ENCODE results near the gene RAG1. TPM values are rescaled to one million over a fixed set of nuclear protein-coding genes. Genes with fewer than 3 reads are reported as not detected.

The RAG1 gene
- total RNA-seq (2022) (0.16 and 0.56 TPM in 2 replicates), Bru-seq, nascent RNA (percentile 24 among the genes with signal in this experiment), BruChase-seq, experiment 1, labeled RNA remaining after a 6-hour chase (percentile 33 among the genes with signal in this experiment), BruChase-seq, experiment 2, labeled RNA remaining after a 2-hour chase (percentile 33 among the genes with signal in this experiment)
- long read RNA-seq, result 0 reads

GRCh38 chr11:36567694-36568093 lies at the start of gene RAG1:
RAG1 (plus strand) TSS chr11:36568007; CDS start chr11:36573305, 5,298 bp downstream.
- intact Hi-C loops (cut with micrococcal nuclease), result no loop called here
- H3K4me1 Mint-ChIP-seq (ENCODE audit: insufficient read depth, unreplicated experiment), result no peaks in the 10 kb centered on the region
- ChIA-PET POLR2A (no interaction called here), CTCF (interaction anchor here (0.6 to 6.7 kb wide), 6 partner anchors 56 to 182 kb away, joined by 3 to 173 read pairs (median 4); no protein-coding TSS in a partner anchor)
- no peaks in the 10 kb centered on the region for H3K9me3 Mint-ChIP-seq (ENCODE audit: unreplicated experiment)
- BruUV-seq (replicated peaks), result no TSS peak
- H3K36me3 Mint-ChIP-seq (ENCODE audit: insufficient read depth, unreplicated experiment), result no peaks in the 10 kb centered on the region
- H3K27ac Mint-ChIP-seq (ENCODE audit: low read depth, unreplicated experiment), result no peak within 1 kb of the TSS
- no peak within 1 kb of the TSS for H3K4me3 Mint-ChIP-seq (ENCODE audit: unreplicated experiment)
- H3K27me3 Mint-ChIP-seq (ENCODE audit: insufficient read depth, unreplicated experiment), result peaks cover 65% of the 10 kb centered on the region
- DNase-seq (ENCODE audit: unreplicated experiment), result no peak
- TF ChIP-seq CTCF (IDR thresholded peaks at IDR 0.05; ENCODE audit: unreplicated experiment), result no peak

GRCh38 chr11:36530840-36531239 lies 37.0 kb upstream of the RAG1 start:
- H3K4me3 Mint-ChIP-seq (ENCODE audit: unreplicated experiment), result no peak overlapping the region
- intact Hi-C loops (cut with micrococcal nuclease), result no loop called here
- H3K4me1 Mint-ChIP-seq (ENCODE audit: insufficient read depth, unreplicated experiment), result no peaks in the 10 kb centered on the region
- no peak for TF ChIP-seq CTCF (IDR thresholded peaks at IDR 0.05; ENCODE audit: unreplicated experiment)
- no TSS peak for BruUV-seq (replicated peaks)
- H3K9me3 Mint-ChIP-seq (ENCODE audit: unreplicated experiment), result no peaks in the 10 kb centered on the region
- H3K27ac Mint-ChIP-seq (ENCODE audit: low read depth, unreplicated experiment), result no peak overlapping the region
- ChIA-PET CTCF (interaction anchor here (0.6 to 0.8 kb wide), 3 partner anchors 10 to 325 kb away, joined by 3 read pairs; no protein-coding TSS in a partner anchor), POLR2A (no interaction called here)
- no peaks in the 10 kb centered on the region for H3K36me3 Mint-ChIP-seq (ENCODE audit: insufficient read depth, unreplicated experiment)
- H3K27me3 Mint-ChIP-seq (ENCODE audit: insufficient read depth, unreplicated experiment), result peaks cover 16% of the 10 kb centered on the region
- DNase-seq (ENCODE audit: unreplicated experiment), result no peak

GRCh38 chr11:36532941-36533601 lies 34.7 kb upstream of the RAG1 start:
- no peak for TF ChIP-seq CTCF (IDR thresholded peaks at IDR 0.05; ENCODE audit: unreplicated experiment)
- ChIA-PET POLR2A (no interaction called here), CTCF (no interaction called here)
- Mint-ChIP-seq H3K36me3 (ENCODE audit: insufficient read depth, unreplicated experiment) (no peaks in the 10 kb centered on the region), H3K4me3 (ENCODE audit: unreplicated experiment) (no peak overlapping the region), H3K9me3 (ENCODE audit: unreplicated experiment) (no peaks in the 10 kb centered on the region), H3K27me3 (ENCODE audit: insufficient read depth, unreplicated experiment) (peaks cover 16% of the 10 kb centered on the region), H3K27ac (ENCODE audit: low read depth, unreplicated experiment) (no peak overlapping the region), H3K4me1 (ENCODE audit: insufficient read depth, unreplicated experiment) (no peaks in the 10 kb centered on the region)
- no peak for DNase-seq (ENCODE audit: unreplicated experiment)
- no TSS peak for BruUV-seq (replicated peaks)
- intact Hi-C loops (cut with micrococcal nuclease), result no loop called here

- ChIA-PET CTCF (no interaction called here), POLR2A (no interaction called here)
- H3K27me3 Mint-ChIP-seq (ENCODE audit: insufficient read depth, unreplicated experiment), result peaks cover 16% of the 10 kb centered on the region
- BruUV-seq (replicated peaks), result no TSS peak
- no peaks in the 10 kb centered on the region for H3K36me3 Mint-ChIP-seq (ENCODE audit: insufficient read depth, unreplicated experiment)
- H3K4me1 Mint-ChIP-seq (ENCODE audit: insufficient read depth, unreplicated experiment), result no peaks in the 10 kb centered on the region
- no peak for TF ChIP-seq CTCF (IDR thresholded peaks at IDR 0.05; ENCODE audit: unreplicated experiment)
- no peak overlapping the region for H3K4me3 Mint-ChIP-seq (ENCODE audit: unreplicated experiment)
- H3K27ac Mint-ChIP-seq (ENCODE audit: low read depth, unreplicated experiment), result no peak overlapping the region
- DNase-seq (ENCODE audit: unreplicated experiment), result no peak
- intact Hi-C loops (cut with micrococcal nuclease), result no loop called here
- H3K9me3 Mint-ChIP-seq (ENCODE audit: unreplicated experiment), result no peaks in the 10 kb centered on the region
Observed at GRCh38 chr11:36534276-36534840, 33.4 kb upstream of the RAG1 start.
